ENCODE measurements around the gene HTR3E. TPM values are rescaled to one million over a fixed set of nuclear protein-coding genes. Genes with fewer than 3 reads are reported as not detected.
"Not testable (repeated sequence)": the region's sequence is repeated elsewhere in the genome, so short reads cannot be mapped to it uniquely, and the experiment has no call there.

HTR3E gene
- total RNA-seq, 1 donor from 2014 or later: 0.72 TPM

DNA sequence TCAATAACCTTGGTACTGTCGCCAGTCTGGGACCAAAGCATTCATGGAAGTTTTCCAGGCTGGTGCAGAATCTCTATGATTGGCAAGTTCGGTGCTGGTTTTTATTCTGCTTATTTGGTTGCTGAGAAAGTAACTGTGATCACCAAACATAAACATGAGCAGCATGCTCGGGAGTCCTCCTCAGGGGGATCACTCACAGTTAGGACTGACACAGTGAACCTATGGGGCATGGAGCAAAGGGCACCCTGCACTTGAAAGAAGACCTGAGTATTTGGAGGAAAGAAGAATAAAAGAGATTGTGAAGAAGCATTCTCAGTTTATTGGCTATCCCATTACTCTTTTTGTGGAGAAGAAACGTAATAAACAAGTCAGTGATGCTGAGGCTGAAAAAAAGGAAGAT lies 19.2 kb downstream of the HTR3E start:
- no peak for DNase-seq (ENCODE audit: low spot score)

- no peak for DNase-seq (ENCODE audit: low spot score)
Measured at GRCh38 chr3:184117636-184118035, 20.8 kb downstream of the HTR3E start.

GRCh38 chr3:184121031-184121430 lies 24.2 kb downstream of the HTR3E start:
- DNase-seq (ENCODE audit: low spot score): not testable (repeated sequence)

- DNase-seq (ENCODE audit: low spot score): no peak
Measured at GRCh38 chr3:184126006-184126405, 29.1 kb downstream of the HTR3E start.

GRCh38 chr3:184129012-184129411 lies 32.1 kb downstream of the HTR3E start:
- DNase-seq (ENCODE audit: low spot score): no peak

DNA sequence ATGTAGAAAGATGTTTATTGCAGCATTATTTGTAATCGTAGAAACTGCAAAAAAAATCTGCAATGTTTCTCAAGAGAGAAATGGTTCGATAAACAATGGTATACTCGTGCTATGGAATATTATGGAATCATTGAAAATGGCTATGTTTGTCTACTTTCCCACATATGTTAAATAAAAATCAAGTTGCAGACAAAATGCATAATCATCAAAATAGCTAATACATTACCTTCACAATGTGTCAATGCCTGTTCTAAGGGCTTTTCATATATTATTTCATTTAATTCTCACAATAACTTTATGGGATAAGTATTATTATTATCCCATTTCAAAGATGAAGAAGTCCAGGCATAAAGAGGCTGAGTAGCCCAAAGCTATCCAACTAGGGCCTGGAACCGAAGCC lies 36.1 kb downstream of the HTR3E start:
- DNase-seq (ENCODE audit: low spot score): no peak

GRCh38 chr3:184133840-184134745 lies 37.2 kb downstream of the HTR3E start:
- peak; percentile 95 for DNase-seq (ENCODE audit: low spot score)

DNA sequence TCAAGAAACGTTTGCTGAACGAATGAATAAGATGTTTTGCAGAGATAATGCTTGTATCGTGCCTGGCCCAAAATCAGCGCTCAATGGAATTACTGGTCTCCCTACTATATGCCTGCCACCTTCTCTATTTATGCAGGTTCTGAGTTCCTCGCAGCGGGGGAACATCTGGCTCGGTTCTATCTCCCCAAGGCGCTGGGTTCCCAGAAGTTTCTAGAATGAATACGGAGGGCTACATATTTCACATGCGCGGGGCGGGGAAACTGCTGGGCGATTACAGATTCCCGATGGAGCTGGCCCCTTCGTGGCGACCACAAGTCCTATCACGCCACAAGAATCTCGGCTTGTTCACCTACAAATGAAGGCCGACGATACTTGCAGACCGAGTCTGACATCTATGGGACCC lies 37.9 kb downstream of the HTR3E start:
- DNase-seq (ENCODE audit: low spot score): no peak

DNA sequence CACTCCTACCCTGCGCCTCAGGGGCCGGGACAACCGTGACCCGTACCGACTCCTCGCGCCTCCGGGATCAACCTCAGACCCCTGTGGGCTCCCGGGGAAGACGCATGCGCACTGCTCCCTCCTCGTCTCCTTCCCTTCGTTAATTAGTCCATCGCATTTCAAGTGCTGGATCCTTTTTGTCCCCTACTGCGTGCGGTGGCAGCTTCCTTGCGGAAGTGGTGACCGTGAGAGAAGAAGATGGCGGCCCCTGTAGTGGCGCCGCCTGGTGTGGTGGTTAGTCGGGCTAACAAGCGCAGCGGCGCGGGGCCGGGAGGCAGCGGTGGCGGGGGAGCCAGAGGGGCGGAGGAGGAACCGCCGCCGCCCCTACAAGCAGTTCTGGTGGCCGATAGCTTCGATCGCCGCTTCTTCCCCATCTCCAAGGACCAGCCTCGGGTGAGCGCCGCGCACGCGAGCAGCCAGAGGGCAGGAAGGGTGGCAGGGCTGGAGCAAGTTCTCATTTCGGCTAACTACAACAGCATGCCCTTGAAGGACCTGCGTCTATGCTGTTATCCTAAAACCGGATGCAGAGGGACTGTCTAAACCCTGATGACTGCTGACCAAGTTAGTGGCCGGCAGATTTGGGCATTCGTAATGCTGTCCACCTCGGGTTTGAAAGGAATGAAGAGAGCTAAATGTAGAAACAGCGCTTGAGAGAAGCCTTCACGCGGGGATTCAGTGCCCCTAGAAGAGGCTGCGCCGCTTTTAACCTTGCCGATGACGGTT lies 38.5 kb downstream of the HTR3E start, which contains the start of gene EIF2B5:
TSS of gene EIF2B5 (plus strand) at position 210 of the 762 bp plus-strand sequence. CDS start at position 238, 28 bp downstream.
- DNase-seq (ENCODE audit: low spot score): peak; percentile 97

- no peak for DNase-seq (ENCODE audit: low spot score)
Measured at GRCh38 chr3:184135911-184136260, 39.0 kb downstream of the HTR3E start.

- DNase-seq (ENCODE audit: low spot score): no peak
Measured at GRCh38 chr3:184140436-184140835, 43.6 kb downstream of the HTR3E start.

DNA sequence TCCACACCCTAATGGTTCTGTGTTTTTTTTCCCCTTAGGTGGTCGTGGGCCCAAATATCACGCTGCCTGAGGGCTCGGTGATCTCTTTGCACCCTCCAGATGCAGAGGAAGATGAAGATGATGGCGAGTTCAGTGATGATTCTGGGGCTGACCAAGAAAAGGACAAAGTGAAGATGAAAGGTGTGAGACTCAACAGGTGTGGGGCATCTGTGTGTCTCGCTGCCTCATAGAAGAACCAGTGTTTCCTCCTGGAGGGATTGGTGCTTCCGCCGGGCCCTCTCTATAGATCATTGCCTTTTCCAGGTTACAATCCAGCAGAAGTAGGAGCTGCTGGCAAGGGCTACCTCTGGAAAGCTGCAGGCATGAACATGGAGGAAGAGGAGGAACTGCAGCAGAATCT lies 45.3 kb downstream of the HTR3E start:
- DNase-seq (ENCODE audit: low spot score): no peak

DNA sequence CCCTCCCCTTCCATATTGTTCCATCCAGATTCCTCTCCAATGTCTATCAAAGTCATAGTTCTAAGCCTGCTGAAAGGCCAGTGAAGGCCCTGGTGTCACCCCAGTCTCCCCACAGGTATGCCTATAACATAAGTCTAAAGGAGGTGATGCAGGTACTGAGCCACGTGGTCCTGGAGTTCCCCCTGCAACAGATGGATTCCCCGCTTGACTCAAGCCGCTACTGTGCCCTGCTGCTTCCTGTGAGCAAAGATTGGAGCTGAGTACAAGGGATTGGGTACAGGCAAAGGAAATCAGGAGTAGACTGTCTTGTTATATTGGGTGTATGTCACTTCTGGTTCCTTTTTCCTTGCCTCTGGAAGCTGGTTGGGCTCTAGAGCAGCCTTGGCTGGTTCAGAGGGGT lies 46.5 kb downstream of the HTR3E start:
- DNase-seq (ENCODE audit: low spot score): no peak

DNA sequence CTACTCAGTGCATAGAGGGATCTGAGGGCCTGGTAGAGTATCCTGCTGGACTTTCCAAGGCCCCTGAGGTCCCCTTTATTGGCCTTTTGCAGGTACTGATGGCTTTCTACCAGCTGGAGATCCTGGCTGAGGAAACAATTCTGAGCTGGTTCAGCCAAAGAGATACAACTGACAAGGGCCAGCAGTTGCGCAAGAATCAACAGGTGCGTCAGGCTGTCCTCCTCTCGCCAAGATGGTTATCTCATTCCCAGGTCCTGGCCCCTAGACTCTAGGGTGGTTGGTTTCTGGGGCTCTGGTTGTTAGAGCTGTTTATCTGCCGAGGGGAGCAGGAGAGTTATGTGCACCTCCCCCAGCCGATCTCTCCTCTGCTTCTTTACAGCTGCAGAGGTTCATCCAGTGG lies 47.6 kb downstream of the HTR3E start:
- no peak for DNase-seq (ENCODE audit: low spot score)

DNA sequence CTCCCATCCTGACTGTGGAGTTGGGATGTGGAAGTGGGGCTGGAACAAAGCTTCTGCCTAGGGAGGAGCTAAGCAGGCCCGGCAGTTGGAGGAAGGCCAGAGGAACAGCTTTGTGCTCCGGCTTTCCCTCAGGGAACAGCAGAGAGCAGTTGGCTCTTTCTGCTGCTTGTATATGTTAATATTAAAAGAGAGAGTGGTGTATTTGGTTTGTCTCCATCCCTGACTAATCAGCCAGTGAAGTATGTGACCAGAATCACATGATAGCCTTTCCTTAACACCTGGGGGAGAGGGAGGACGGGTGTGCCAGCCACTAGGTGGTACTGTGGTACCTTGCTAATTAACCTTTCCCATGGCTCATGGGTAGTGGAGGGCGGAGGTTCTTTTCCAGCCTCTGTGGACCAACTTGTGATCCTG lies 48.3 kb downstream of the HTR3E start:
- peak; percentile 71 for DNase-seq (ENCODE audit: low spot score)

GRCh38 chr3:184145751-184146270 lies 48.9 kb downstream of the HTR3E start:
- DNase-seq (ENCODE audit: low spot score): no peak

DNA sequence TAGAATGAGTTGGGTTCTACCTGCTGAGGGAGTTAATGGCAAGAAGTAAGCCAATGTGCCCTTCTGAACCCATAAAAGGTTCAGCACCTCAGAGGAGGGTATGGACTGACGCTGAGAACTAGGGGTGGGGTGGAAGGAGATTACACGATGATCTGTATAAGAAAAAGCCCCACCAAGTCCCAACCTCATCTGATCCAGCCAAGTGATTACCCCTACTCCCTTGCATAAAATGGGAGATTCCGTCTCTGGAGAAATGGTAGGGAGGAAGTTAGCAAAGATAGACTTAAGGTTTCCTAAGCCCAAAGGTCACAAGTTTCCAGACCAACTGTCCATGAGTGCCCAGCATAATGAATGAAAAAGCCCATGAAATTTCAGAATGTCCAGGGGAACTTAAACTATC lies 51.2 kb downstream of the HTR3E start:
- DNase-seq (ENCODE audit: low spot score): no peak

DNA sequence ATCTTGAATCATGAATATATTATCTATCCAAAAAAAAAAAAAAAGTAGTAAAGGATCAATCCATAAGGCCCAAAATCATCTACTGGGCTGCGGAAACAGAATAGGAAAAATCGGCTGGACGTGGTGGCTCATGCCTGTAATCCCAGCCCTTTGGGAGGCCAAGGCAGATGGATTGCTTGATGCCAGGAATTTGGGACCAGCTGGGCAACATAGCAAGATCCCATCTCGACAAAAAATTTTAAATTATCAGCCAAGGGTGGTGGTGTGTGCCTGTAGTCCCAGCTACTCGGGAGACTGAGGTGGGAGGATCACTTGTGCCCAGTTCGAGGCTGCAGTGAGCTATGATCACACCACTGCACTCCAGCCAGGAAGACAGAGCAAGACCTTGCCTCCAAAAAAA lies 52.3 kb downstream of the HTR3E start:
- DNase-seq (ENCODE audit: low spot score): no peak

GRCh38 chr3:184149770-184150169 lies 52.9 kb downstream of the HTR3E start:
- not testable (repeated sequence) for DNase-seq (ENCODE audit: low spot score)

GRCh38 chr3:184154885-184155643 lies 58.2 kb downstream of the HTR3E start, which contains the start of gene DVL3:
Gene DVL3, plus strand, starts transcription at chr3:184155377. Its CDS starts 259 bp downstream, at chr3:184155636.
- peak; percentile 70 for DNase-seq (ENCODE audit: low spot score)

Measured in umbilical cord (tissue), 2 donors.